K562 (cell line): ENCODE data around the gene SREBF1. TPM values are rescaled to one million over a fixed set of nuclear protein-coding genes. Genes with fewer than 3 reads are reported as not detected.

ENCODE experiments used
- ATAC-seq: fragments of 200-7000 bp; cut with Tn5 transposase; 3 replicates; pipeline ENCODE4 v1.9.1; 2020; ENCODE audit warnings: moderate library complexity
- BruUV-seq: library from RNA; stranded (reverse); fragments of 400-500 nt; replicated peaks from 2 replicates; lab custom pipeline; 2021; lab: Mats Ljungman, UMichigan
- CTCF ChIA-PET: fragments of 300-600 bp; formaldehyde crosslinking; extraction: SDS; loops from one replicate; lab custom pipeline; 2021; ENCODE audit warnings: low intra/inter-chr PET ratio; lab: Yijun Ruan, JAX
- POLR2A ChIA-PET: fragments of 300-600, 350-650 bp; sonication (Branson Sonifier 250); formaldehyde crosslinking; extraction: SDS; loops from one replicate; lab custom pipeline; 2021; ENCODE audit warnings: antibody characterized with exemption, inconsistent platforms; lab: Yijun Ruan, JAX
- DNase-seq, 4 experiments: peaks; one replicate each; pipeline versions ENCODE4 v3.0.0 to v3.0.0-alpha.2; 2011 to 2018; ENCODE audit warnings: low spot score in 3 of 4, mixed read lengths in 3 of 4; ENCODE audit errors: extremely low read depth in 1 of 4
- FAIRE-seq: peaks from 2 replicates; lab custom pipeline; 2011; peaks lifted over from hg19 to GRCh38; lab: Jason Lieb, UNC
- H2AFZ ChIP-seq: 2 replicates; pipeline ENCODE4 v1.6.0; 2011; ENCODE audit warnings: low read depth, low read length, control low read depth, inconsistent platforms
- H3K27ac ChIP-seq: fragments of 200-600 bp; 3 replicates; pipeline ENCODE4 v1.8.0; 2011; ENCODE audit warnings: low read depth, mild to moderate bottlenecking, control low read depth, inconsistent platforms, low read length, moderate library complexity, mixed read lengths; ENCODE audit errors: extremely low read depth
- H3K27me3 ChIP-seq, 2 experiments: fragments of 300-600 bp in 1 of 2; 2 replicates in 1 of 2; 3 replicates in 1 of 2; pipeline versions ENCODE4 v1.6.0 to v1.8.0; 2011; ENCODE audit warnings: inconsistent platforms in 2 of 2, low read length in 2 of 2, mild to moderate bottlenecking in 1 of 2, mixed read lengths in 1 of 2, moderate library complexity in 1 of 2; ENCODE audit not compliant: control insufficient read depth in 2 of 2, insufficient read depth in 2 of 2
- H3K36me3 ChIP-seq: fragments of 300-600 bp; 3 replicates; pipeline ENCODE4 v1.8.0; 2011; ENCODE audit warnings: mild to moderate bottlenecking, low read length, inconsistent platforms; ENCODE audit not compliant: control insufficient read depth, insufficient read depth
- H3K4me1 ChIP-seq, 2 experiments: fragments of 200-600 bp in 1 of 2; replicated peaks in 1 of 2; 2 replicates in 1 of 2; 3 replicates in 1 of 2; pipeline versions ENCODE4 v1.5.1 to v1.8.0; 2011; ENCODE audit warnings: inconsistent platforms in 2 of 2, low read length in 2 of 2, mild to moderate bottlenecking in 1 of 2, mixed read lengths in 1 of 2, moderate library complexity in 1 of 2; ENCODE audit not compliant: control insufficient read depth in 2 of 2, insufficient read depth in 2 of 2
- H3K4me2 ChIP-seq: 2 replicates; pipeline ENCODE4 v1.6.1; 2011; ENCODE audit warnings: low read length, control low read depth, inconsistent platforms, mixed read lengths; ENCODE audit not compliant: insufficient read depth
- H3K4me3 ChIP-seq: fragments of 200-600 bp; sonication (generic), shearing (Covaris generic); 2 replicates; pipeline ENCODE4 v1.5.1; 2016; ENCODE audit warnings: control low read depth, inconsistent platforms
- H3K79me2 ChIP-seq: fragments of 200-600 bp; 3 replicates; pipeline ENCODE4 v1.8.0; 2011; ENCODE audit warnings: low read length, inconsistent platforms; ENCODE audit not compliant: control insufficient read depth, insufficient read depth
- H3K9ac ChIP-seq, 2 experiments: 2 replicates each; pipeline versions ENCODE4 v1.6.0 to v1.6.1; 2011; ENCODE audit warnings: low read depth in 2 of 2, low read length in 2 of 2, control low read depth in 1 of 2, inconsistent platforms in 1 of 2, mild to moderate bottlenecking in 1 of 2, mixed read lengths in 1 of 2; ENCODE audit not compliant: insufficient read depth in 1 of 2
- H3K9me1 ChIP-seq: one replicate; pipeline ENCODE4 v1.6.0; 2011; ENCODE audit warnings: inconsistent platforms, mild to moderate bottlenecking, low read length, moderate library complexity; ENCODE audit not compliant: control insufficient read depth, insufficient read depth
- H3K9me3 ChIP-seq: replicated peaks from 2 replicates; pipeline ENCODE4 v1.5.1; 2011; ENCODE audit warnings: low read depth, low read length, inconsistent platforms; ENCODE audit not compliant: control insufficient read depth, insufficient read depth
- H4K20me1 ChIP-seq: replicated peaks from 2 replicates; pipeline ENCODE4 v1.6.1; 2011; ENCODE audit warnings: low read length, inconsistent platforms, mixed read lengths; ENCODE audit not compliant: control insufficient read depth, insufficient read depth
- AFF1 ChIP-seq, 2 experiments: fragments of 450-650 bp; IDR thresholded peaks; 2 replicates each; pipeline ENCODE4 v1.6.1; 2018; ENCODE audit warnings: mild to moderate bottlenecking in 2 of 2, low read depth in 1 of 2; ENCODE audit not compliant: partially characterized antibody in 2 of 2
- CAMTA2 ChIP-seq: fragments of 250-450 bp; sonication (Bioruptor Pico); conservative IDR thresholded peaks from 2 replicates; pipeline ENCODE4 v1.5.1; 2022
- GTF2E2 ChIP-seq: fragments of 200-800 bp; sonication (Bioruptor generic); IDR thresholded peaks from 2 replicates; pipeline ENCODE4 v1.6.1; 2016; ENCODE audit warnings: missing genetic modification characterization, missing compliant biosample characterization
- NEUROD1 ChIP-seq: fragments of 150-350 bp; IDR thresholded peaks from 2 replicates; pipeline ENCODE4 v1.6.1; 2014; ENCODE audit warnings: borderline replicate concordance, low read length, low read depth; ENCODE audit not compliant: partially characterized antibody
- PATZ1 ChIP-seq: fragments of 250-450 bp; sonication (Bioruptor Pico); IDR thresholded peaks from 2 replicates; pipeline ENCODE4 v1.5.0; 2020; ENCODE audit warnings: mild to moderate bottlenecking, borderline replicate concordance
- WGBS: fragments of 100-300 bp; shearing (Covaris generic); methylation state at CpG from one replicate; pipeline ENCODE4 v1.1.6; 2016; ENCODE audit warnings: low coverage, mixed read lengths; ENCODE audit not compliant: insufficient coverage; ENCODE audit errors: missing lambda C conversion rate; 5-methylcytosine and 5-hydroxymethylcytosine counted together
- in situ Hi-C: fragments of 300-500 bp; cut with MboI; formaldehyde crosslinking; loops from 4 replicates; pipeline ENCODE4 v1.15.0; 2018; ENCODE audit warnings: inconsistent platforms, mixed read lengths
- intact Hi-C: fragments of 100-400 bp; cut with micrococcal nuclease; formaldehyde crosslinking; loops from 2 replicates; pipeline ENCODE4 v1.14.2; 2022
- polyA plus RNA-seq, 8 experiments: library from polyadenylated mRNA; depleted of rRNA in 4 of 8; stranded (reverse) in 5 of 8; unstranded in 3 of 8; fragments of >200 nt; fragmentation: Nextera tagmentation in 2 of 8; fragmentation: Illumina TruSeq in 1 of 8; extraction: Ambion mirVana in 2 of 8; extraction: Trizol in 1 of 8; gene quantifications; 2 replicates each; pipeline versions ENCODE4 v1.2.1 to v1.2.3, GENCODE V29; 2011 to 2014; ENCODE audit warnings: inconsistent platforms in 1 of 8, missing spikeins in 1 of 8
- total RNA-seq, 7 experiments: library from RNA; depleted of rRNA in 6 of 7; stranded (reverse); fragments of >200 nt in 6 of 7; fragmentation: Illumina TruSeq in 2 of 7; extraction: Trizol in 2 of 7; gene quantifications; 2 replicates each; pipeline versions ENCODE4 v1.2.1 to v1.2.3, GENCODE V29; 2011 to 2021; ENCODE audit warnings: low replicate concordance in 1 of 7

The SREBF1 gene
- total and polyA plus RNA-seq, 9 of the 15 experiments (the other 6 are each of a cell fraction or from before 2014, with no cell fraction given): 1.6 to 169 (median 69.4) TPM

GRCh38 chr17:17883801-17884200, 47.0 kb upstream of the SREBF1 start:
- FAIRE-seq (no peak), DNase-seq (no peak), ATAC-seq (no peak)
- Histone ChIP-seq H3K27me3 (no peaks in the 10 kb centered on the region), H3K4me3 (no peak overlapping the region), H3K27ac (no peak overlapping the region), H4K20me1 (no peaks in the 10 kb centered on the region; the same call in 1 of the 2 replicates), H3K9me1 (no peaks in the 10 kb centered on the region), H2AFZ (no peak overlapping the region), H3K4me2 (no peak overlapping the region), H3K79me2 (no peaks in the 10 kb centered on the region), H3K9ac (no peak overlapping the region), H3K4me1 (no peaks in the 10 kb centered on the region; a peak in 1 of 5 replicates), H3K9me3 (no peaks in the 10 kb centered on the region), H3K36me3 (no peaks in the 10 kb centered on the region)
- 11% methylated on average over 3 of the region's 3 CpGs for WGBS
- CTCF ChIA-PET: no interaction called here
- in situ Hi-C loops: loop anchor here (5.0 kb wide), 1 partner anchor 144 kb away; no protein-coding TSS in a partner anchor
- no TSS peak for BruUV-seq
- intact Hi-C loops: no loop called here
- TF ChIP-seq AFF1 (IDR thresholded peaks at IDR 0.05; ENCODE audit: low read depth in 1 of 2, partially characterized antibody in 2 of 2) (no peak), NEUROD1 (no peak), PATZ1 (no peak), CAMTA2 (no peak), GTF2E2 (tag) (no peak)
- POLR2A ChIA-PET: interaction anchor here (0.7 to 0.8 kb wide), 2 partner anchors 21 to 58 kb away, joined by 3 read pairs; no protein-coding TSS in a partner anchor
